HG03135 (cell line): Measurements from ENCODE around the gene ABHD2.
A peak's percentile ranks its signal among the peaks of the same experiment; 100 is the strongest.
"Not testable (repeated sequence)": the region's sequence is repeated elsewhere in the genome, so short reads cannot be mapped to it uniquely, and the experiment has no call there.

Experiments used
- ATAC-seq: cut with Tn5 transposase; IDR thresholded peaks from one replicate; pipeline ENCODE4 v1.9.1; 2021; ENCODE audit warnings: mild to moderate bottlenecking, moderate library complexity; ENCODE audit not compliant: unreplicated experiment

ABHD2 gene, protein sequence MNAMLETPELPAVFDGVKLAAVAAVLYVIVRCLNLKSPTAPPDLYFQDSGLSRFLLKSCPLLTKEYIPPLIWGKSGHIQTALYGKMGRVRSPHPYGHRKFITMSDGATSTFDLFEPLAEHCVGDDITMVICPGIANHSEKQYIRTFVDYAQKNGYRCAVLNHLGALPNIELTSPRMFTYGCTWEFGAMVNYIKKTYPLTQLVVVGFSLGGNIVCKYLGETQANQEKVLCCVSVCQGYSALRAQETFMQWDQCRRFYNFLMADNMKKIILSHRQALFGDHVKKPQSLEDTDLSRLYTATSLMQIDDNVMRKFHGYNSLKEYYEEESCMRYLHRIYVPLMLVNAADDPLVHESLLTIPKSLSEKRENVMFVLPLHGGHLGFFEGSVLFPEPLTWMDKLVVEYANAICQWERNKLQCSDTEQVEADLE

DNA sequence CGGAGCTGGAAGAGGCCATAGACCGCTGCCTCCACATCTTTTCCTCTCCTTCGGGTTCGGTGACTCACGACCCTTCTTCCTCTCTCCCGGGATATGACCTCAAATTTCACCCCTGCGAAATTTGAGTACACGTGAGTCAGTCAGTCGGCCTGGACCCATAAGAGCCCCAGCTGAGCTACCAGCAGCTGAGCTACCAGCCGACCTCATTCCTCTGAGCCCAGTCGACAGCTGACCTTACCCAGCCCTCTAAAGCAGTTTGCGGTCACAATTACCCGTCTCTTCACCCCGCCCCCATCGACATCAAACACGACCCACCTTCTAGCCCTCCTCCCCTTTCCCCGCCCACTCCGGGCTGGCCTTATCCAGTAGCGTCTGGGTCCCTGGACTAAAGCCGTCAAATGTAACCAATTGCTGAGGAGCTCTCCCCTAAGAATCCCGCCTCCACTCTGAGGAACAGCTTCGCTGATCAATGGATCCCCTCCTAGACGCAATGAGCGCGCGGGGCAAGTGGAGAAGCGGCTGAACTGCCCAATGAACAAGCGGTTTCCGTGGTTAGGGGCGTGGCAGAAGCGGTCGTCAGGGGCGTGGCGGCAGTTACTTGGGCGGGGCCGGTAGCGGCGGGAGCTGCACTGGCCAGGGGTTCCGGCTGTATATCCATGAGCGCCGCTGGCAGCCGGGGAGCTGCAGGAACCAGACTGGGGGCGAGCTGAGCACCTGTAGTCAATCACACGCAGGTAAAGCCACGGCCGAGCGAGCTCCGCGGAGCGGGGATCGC lies at the start of gene ABHD2:
Gene ABHD2, plus strand, starts transcription at position 627 of the 775 bp plus-strand sequence. CDS start 27,872 bp downstream, outside the sequence.
- ATAC-seq: peak; percentile 98

DNA sequence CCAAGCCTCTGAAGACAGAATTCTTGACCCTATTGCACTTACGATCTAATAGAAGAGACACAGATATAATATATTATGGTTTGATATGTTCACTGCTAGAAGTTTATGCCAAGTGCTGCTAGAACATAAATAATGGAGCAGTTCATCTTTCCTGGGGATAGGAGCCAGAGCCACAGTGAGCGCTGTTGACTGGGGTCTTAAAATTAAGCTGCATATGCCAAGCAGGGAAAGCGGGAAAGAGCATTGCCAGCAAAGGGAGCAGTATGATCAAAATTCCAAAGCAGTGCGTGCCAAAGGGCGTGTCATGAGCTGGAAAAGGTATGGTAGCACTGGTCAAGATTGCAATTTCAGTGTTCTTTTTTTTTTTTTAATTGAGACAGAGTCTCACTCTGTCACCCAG lies 49.1 kb upstream of the ABHD2 start:
- no peak for ATAC-seq

DNA sequence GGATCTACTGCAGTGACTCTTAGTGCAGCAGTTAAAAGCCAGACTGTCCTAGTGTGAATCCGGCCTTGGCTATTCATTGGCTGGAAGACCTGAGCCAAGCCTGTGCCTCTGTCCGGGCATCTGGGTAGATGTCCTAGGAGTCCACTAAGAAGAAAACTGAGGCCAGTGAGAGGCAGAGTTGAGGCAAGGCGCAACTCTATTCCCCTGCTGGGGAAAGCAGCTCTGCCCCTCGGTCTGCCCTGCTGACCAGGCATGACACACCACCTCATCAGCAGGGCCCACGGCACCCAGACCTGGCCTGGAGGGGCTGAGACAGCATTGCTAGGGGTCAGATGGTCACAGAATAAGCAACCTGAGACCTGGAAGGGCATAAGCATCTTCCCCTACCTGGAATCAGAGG lies 46.7 kb upstream of the ABHD2 start:
- ATAC-seq: no peak

DNA sequence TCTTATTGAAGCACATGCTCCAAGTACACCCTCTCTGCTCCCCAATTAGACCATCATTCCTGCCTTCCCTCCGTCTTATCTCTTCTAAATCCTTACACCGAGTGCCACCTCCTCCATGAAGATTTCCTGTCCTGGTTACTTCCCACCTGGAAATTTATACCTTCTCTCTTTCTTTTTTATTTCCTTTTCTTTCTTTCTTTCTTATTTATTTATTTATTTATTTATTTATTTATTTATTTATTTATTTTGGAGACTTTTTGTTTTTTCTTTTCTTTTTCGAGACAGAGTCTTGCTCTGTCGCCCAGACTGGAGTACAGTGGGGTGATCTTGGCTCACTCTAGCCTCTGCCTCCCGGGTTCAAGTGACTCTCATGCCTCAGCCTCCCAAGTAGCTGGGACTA lies 45.9 kb upstream of the ABHD2 start:
- ATAC-seq: no peak

DNA sequence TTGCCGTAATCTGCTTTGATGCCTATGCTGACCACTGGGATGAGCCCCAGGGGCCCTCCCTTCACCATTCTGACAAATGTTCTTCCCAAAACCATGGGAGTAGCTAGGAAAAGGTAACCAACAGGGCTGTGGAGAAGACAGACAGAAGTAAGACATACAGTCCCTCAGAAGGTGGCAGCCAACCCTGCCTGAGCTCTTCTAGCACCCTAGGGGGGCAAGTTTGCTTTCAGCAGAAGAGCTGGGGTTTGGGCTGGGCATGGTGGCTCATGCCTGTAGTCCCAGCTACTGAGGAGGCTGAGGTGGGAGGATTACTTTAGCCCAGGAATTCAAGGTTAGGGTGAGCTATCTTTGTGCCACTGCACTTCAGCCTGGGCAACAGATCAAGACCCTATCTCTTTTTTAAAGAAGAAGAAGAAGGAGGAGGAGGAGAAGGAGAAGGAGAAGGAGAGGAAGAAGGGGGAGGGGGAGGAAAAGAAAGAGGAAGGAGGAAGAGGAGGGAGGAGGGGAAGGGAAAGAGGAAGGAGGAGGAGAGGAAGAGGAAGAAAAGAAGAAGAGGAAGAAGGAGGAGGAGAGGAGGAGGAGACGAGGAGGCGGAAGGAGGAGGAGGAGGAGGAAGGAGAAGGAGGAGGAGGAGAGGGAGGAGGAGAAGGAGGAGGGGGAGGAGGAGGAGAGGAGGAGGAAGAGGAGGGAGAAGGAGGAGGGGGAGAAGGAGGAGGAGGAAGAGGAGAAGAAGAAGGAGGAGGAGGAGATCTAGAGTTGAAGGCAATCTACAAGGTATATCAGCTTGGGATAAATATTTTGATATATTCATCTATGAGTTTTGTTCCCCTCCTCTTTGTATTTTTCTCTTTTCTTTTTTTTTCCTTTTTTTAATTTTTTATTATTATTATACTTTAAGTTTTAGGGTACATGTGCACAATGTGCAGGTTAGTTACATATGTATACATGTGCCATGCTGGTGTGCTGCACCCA lies 44.9 kb upstream of the ABHD2 start:
- no peak for ATAC-seq

DNA sequence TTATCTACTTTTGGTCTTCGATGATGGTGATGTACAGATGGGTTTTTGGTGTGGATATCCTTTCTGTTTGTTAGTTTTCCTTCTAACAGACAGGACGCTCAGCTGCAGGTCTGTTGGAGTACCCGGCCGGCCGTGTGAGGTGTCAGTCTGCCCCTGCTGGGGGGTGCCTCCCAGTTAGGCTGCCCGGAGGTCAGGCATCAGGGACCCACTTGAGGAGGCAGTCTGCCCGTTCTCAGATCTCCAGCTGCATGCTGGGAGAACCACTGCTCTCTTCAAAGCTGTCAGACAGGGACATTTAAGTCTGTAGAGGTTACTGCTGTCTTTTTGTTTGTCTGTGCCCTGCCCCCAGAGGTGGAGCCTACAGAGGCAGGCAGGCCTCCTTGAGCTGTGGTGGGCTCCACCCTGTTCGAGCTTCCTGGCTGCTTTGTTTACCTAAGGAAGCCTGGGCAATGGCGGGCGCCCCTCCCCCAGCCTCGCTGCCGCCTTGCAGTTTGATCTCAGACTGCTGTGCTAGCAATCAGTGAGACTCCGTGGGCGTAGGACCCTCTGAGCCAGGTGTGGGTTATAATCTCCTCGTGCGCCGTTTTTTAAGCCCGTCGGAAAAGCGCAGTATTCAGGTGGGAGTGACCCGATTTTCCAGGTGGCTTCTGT lies 39.1 kb upstream of the ABHD2 start:
- ATAC-seq: not testable (repeated sequence)

DNA sequence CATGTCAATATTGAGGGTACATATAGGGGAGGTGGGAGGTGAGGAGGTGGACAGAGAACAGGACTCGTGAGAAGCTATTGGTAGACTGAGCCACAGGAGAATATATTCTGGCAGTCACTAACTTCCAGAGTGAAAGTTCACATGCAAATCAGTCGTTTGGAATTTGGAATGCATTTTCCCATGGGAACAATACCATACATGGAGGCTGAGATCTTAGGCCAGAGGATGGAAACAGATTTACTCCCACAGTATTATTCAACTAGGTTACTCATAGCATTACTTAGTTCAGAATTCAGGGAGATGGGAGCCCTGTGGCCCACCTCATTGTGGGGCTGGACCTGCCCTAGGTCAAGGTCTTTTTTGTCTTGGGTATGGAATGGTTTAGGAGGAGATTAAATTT lies 36.4 kb upstream of the ABHD2 start:
- ATAC-seq: no peak

DNA sequence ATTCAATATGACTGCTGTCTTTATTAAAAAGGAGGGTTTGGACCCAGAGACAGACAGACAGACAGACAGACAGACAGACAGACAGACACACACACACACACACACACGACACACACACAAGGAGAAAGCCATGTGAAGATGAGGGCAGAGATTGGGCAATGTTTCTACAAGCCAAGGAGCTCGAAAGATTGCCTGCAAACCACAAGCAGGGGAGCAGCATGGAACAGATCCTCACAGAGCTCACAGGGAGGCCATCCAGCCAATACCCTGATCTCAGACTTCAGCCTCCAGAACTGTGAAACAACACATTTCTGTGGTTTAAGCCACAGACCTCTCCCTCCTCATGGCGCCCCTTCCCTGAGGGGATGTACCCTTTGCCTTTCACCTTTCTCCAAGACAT lies 35.8 kb upstream of the ABHD2 start:
- no peak for ATAC-seq

DNA sequence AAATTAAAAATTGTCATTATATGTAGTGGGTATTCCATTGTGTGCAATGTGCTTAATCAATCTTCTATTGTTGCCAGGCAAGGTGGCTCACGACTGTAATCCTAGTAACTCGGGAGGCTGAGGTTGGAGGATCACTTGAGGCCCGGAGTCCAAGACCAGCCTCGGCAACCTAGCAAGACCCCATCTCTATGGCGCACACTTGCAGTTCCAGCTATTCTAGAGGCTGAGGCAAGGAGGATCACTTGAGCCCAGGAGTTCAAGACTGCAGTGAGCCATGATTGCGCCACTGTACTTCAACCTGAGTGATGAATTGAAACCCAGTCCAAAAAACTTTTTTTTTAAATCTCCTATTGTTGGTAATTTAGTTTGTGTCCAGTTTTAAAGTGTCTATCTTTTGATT lies 33.4 kb upstream of the ABHD2 start:
- no peak for ATAC-seq

DNA sequence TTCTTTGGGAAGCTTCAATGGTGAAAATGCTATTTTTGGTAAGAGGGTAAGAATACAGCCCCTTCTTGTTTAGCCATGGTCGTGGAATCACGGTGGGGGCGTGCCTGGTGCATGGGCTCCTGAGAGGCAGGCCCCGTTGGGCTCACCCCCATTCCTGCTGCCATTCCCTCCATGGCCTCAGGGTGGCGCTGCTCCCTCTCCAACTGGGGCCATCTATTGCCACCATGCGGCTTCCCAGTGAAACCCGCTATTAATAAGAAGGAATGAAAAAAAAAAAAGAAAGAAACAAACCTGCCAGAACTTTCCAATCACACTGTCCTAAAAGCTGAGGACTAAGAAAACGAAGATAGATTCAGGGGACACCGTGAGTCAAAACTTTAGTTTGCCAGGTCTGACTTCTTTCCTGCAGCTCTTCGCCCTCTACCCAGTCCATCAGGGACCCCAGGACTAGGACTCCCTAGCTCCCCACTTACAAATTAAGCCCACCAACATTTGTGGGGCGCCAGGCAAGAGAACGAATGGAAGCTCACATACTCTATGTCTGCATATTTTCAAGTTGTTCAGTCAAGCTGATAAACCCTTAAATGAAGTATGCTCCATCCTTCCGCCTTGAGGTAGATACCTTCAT lies 30.6 kb upstream of the ABHD2 start:
- ATAC-seq: no peak

DNA sequence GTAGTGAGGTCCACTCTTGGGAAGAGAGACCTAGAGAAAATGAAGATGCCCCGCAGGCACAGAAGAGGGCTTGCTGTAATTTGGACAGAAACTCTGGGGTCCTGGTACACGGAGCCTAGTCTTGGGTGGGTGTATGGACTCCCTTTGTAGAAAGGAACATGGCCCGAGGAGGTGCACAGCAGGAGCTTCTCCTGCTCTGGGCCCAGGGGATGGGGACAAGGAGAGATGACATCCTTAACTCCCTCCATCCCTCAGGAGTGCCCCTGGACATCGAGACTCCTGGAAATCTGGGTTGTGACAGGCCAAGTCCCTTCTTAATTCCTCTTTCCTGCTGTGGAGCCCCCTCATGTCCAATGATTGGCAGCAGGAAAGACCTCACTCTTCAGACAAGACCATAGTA lies 29.9 kb upstream of the ABHD2 start:
- ATAC-seq: no peak

DNA sequence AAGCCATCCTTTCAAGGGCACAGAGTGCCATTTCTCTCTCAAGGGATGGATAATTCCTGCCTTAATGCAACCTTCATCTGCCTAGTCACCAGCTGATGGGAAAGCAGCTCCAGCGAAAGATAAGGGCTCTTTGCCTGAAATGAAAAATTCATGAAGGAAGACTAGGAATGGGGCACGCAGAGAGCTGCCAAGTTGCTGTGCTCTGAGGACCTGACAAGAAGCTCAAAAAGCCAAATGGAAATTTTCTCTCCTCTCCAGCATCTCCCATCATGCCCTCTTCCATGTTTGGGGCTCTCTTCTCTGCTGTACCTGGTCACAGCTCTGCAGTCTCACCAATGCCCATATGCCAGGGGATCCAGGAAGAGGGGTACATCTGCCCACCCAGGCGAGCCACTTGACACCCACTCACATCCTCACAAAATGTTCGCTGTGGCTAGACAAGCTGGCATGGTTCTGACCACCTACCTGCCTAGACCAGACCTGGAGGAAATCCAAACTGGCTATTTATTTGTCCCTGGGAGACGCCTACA lies 29.3 kb upstream of the ABHD2 start:
- ATAC-seq: no peak

DNA sequence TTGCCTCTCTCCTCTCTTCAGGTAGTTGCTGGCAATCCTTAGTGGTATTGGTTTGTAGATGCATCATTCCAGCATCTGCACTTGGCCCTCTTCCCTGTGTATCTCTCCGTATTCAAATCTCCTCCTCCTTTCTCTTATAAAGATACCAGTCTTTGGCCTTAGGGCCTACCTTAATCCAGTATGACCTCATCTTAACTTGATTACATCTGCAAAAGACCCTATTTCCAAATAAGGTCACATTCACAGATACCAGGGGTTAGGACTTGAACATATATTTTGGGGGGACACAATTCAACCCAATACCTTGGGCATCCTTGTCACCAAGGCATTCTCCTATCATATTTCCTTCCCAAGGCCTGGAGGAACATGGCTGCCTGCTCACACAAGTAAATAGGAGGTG lies 22.0 kb upstream of the ABHD2 start:
- ATAC-seq: no peak

DNA sequence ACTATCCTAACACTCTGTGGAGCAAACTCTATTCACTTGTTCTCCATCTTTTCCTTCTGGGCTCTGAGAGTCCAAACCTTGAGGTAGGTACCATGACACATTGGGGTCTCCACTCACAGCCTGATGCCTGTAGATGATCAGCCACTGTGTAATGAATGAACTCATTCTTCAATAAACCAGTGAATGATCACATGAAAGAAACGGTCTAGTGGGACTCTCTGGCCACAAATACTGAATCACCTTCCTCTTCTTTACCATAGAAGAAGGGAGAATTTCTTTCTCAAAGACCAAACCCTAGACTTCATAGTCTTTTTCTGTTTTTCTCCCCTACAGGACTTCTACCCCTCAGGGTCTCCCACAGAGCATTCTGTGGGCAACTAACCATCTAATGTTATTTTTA lies 20.5 kb upstream of the ABHD2 start:
- ATAC-seq: peak; percentile 56

DNA sequence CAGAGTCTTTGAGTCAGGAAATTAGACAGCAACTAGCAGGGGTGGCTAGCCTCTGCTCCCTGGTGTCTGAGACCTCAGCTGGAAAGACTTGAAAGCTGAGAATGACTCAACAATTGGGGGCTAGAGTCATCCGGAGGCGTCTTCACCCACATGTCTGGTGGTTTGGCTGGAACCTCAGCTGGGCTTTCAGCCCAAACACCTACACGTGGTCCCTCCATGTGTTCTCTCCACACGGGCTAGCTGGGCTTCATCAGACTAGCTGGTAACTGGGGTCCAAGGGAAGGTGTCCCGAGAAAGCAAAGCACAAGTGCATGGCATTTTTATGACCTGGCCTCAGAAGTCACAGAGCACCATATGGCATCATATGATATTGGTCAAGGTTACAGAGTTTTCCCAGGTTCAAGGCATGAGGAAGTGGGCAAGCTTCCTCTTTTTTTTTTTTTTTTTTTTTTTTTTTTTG lies 19.9 kb upstream of the ABHD2 start:
- peak; percentile 86 for ATAC-seq

DNA sequence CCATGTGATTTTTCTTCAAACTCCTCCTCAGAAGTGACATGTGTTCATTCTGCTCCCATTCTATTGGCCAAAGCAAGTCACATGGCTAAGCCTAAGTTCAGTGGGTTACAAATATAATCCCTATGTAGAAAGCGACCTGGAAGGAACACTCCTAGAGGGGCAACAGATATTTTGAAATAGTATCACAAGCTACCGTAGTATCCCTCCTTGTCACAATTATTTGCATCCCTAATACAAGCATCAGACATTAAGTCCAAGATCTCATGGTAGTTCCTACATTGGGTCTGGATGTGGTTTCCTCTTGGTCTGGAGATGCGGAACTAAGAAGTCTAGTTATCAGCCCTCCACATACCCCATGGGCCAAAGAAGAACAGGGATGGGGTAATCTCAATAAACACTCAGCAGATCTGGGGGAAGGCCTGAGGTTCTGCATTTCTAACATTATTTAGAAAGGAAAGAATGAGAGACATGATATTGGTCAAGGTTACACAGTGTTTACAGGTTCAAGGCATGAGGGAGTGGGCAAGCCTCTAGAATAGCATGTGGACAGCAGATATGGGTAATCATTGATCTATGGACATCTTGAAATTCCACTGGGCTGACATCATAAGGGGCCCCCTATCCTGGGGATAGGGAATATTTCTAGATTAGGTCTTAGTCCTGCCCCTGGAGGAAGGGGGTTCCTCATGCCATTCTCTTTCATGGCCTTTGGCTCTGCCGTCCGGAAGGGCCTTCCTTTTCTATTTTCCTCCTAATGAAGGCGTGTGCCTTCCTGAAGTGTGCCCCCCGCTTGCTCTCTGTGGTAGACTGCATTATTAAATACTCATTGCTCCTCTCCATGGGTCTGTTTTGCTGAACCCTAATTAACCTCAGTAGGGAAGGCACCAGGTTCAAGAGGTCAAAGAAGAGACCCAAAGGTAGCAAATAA lies 17.8 kb upstream of the ABHD2 start:
- ATAC-seq: no peak

DNA sequence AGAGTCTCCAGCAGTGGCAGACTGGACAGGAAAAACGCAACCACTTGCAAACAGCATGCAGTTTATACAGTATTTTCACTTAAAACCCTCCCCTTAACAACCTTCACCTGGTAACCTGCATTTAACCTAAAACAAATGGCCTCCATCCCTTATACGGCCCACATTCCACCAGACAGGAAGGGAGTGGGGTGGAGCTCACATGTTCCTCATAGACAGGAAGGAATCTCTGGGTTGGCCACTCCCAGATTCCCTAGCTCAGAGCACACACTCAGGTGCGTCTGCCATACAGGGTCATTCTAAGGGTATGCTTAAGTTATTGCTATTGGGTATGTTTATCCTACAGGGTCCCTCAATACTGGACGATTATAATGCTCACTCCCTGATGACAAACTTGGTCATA lies 16.8 kb upstream of the ABHD2 start:
- ATAC-seq: no peak

DNA sequence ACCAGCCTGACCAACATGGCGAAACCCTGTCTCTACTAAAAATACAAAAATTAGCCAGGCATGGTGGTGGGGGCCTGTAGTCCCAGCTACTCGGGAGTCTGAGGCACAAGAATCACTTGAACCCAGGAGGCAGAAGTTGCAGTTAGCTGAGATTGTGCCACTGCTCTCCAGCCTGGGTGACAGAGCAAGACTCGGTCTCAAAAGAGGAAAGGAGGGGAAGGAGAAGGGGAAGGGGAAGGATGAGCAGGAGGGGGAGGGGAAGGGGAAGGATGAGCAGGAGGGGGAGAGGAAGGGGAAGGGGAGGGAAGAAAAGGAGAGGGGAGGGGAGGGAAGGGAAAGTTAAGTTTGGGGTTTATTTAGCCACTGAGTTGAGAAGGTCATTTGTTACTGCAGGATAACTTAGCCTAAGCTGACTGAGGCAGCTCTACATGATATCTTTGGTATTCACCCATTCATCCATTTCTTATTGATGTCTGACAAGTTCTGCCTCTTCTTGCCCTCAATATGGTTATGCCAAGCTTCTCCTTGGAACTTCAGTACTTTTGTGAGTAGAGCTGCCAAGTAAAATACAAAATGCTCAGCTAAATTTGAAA lies 15.9 kb upstream of the ABHD2 start:
- ATAC-seq: no peak
